ENCODE measurements around the gene ANGEL2.
"Not testable (repeated sequence)": the region's sequence is repeated elsewhere in the genome, so short reads cannot be mapped to it uniquely, and the experiment has no call there.

Gene ANGEL2

DNA sequence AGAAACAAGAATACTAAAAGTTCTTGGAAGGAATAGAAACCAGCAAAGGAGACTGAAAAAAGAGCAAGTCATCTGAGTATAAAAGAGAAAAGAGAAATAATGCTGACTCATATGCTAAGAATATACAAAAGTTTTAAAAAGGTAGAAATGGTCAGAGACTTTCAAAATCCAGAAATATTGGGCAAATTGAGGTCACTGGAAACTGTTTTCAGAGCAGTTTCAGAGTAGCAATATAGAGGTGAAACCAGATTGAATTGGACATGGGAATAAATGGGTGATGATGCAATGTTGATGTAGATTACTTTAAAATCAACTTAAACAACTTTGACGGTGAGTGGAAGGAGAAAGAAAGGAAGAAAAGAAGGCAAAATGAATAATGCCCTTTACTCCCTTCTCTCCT, 33.6 kb upstream of the ANGEL2 start:
- TF ChIP-seq LEF1 (IDR thresholded peaks at IDR 0.05; ENCODE audit: borderline replicate concordance) (no peak), ELF4 (IDR thresholded peaks at IDR 0.05) (no peak), FOXA1 (IDR thresholded peaks at IDR 0.05) (no peak), CTBP1 (IDR thresholded peaks at IDR 0.05; ENCODE audit: borderline replicate concordance) (no peak), L3MBTL2 (conservative IDR thresholded peaks at IDR 0.05) (no peak), HDGF (IDR thresholded peaks at IDR 0.05; ENCODE audit: borderline replicate concordance) (no peak), TARDBP (IDR thresholded peaks at IDR 0.05) (no peak)
- DNase-seq (ENCODE audit: extremely low spot score), result no peak
- ChIA-PET POLR2A (no interaction called here), CTCF (no interaction called here)

- POLR2A ChIA-PET, result interaction anchor here (1.4 kb wide), 1 partner anchor 188 kb away, joined by 3 read pairs; the partner anchor contains the start of gene FLVCR1
- CTCF ChIA-PET, result interaction anchor here (0.7 kb wide), 1 partner anchor 240 kb away, joined by 4 read pairs; no protein-coding TSS in a partner anchor
- DNase-seq (ENCODE audit: extremely low spot score), result not testable (repeated sequence)
Observed at GRCh38 chr1:213045321-213046226, 29.9 kb upstream of the ANGEL2 start.

DNA sequence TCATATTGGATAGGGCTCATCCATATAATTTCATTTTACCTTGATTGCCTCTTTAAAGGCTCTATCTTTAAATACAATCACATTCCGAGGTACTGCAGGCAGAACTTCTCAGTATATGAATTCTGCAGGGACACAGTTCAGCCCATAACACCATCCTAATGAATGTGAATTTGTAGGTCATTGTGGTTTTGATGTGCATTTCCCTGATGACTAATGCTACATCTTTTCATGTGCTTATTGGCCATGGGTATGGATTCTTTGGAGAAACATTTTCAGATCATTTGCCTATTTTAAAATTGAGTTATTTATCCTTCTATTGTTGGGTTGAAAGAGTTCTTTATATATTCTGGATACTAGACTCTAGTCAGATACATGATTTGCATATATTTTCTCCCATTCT, 25.8 kb upstream of the ANGEL2 start:
- ChIA-PET CTCF (no interaction called here), POLR2A (no interaction called here)
- TF ChIP-seq FOXM1 (IDR thresholded peaks at IDR 0.05; ENCODE audit: borderline replicate concordance) (no peak), CTBP1 (IDR thresholded peaks at IDR 0.05; ENCODE audit: borderline replicate concordance) (no peak), ZNF384 (IDR thresholded peaks at IDR 0.05) (no peak), SUZ12 (IDR thresholded peaks at IDR 0.05) (no peak), L3MBTL2 (conservative IDR thresholded peaks at IDR 0.05) (no peak), BHLHE40 (IDR thresholded peaks at IDR 0.05; ENCODE audit: borderline replicate concordance) (no peak), FOXK2 (IDR thresholded peaks at IDR 0.05) (no peak), TARDBP (IDR thresholded peaks at IDR 0.05) (no peak), FOXA1 (IDR thresholded peaks at IDR 0.05) (no peak), ELF4 (IDR thresholded peaks at IDR 0.05) (no peak), NFRKB (IDR thresholded peaks at IDR 0.05) (no peak), ARNT (IDR thresholded peaks at IDR 0.05) (no peak), SP1 (IDR thresholded peaks at IDR 0.05) (no peak), LEF1 (IDR thresholded peaks at IDR 0.05; ENCODE audit: borderline replicate concordance) (no peak), HDGF (IDR thresholded peaks at IDR 0.05; ENCODE audit: borderline replicate concordance) (no peak)
- TF ChIP-seq, protein P1, sequence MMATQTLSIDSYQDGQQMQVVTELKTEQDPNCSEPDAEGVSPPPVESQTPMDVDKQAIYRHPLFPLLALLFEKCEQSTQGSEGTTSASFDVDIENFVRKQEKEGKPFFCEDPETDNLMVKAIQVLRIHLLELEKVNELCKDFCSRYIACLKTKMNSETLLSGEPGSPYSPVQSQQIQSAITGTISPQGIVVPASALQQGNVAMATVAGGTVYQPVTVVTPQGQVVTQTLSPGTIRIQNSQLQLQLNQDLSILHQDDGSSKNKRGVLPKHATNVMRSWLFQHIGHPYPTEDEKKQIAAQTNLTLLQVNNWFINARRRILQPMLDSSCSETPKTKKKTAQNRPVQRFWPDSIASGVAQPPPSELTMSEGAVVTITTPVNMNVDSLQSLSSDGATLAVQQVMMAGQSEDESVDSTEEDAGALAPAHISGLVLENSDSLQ (IDR thresholded peaks at IDR 0.05), result no peak
- no peak for DNase-seq (ENCODE audit: extremely low spot score)

- ChIA-PET CTCF (no interaction called here), POLR2A (no interaction called here)
- no peak for DNase-seq (ENCODE audit: extremely low spot score)
- TF ChIP-seq NFRKB (IDR thresholded peaks at IDR 0.05) (no peak), SUZ12 (IDR thresholded peaks at IDR 0.05) (no peak), FOXA1 (IDR thresholded peaks at IDR 0.05) (no peak), L3MBTL2 (conservative IDR thresholded peaks at IDR 0.05) (no peak), SP1 (IDR thresholded peaks at IDR 0.05) (no peak)
Observed at GRCh38 chr1:213035573-213035972, 19.9 kb upstream of the ANGEL2 start.

DNA sequence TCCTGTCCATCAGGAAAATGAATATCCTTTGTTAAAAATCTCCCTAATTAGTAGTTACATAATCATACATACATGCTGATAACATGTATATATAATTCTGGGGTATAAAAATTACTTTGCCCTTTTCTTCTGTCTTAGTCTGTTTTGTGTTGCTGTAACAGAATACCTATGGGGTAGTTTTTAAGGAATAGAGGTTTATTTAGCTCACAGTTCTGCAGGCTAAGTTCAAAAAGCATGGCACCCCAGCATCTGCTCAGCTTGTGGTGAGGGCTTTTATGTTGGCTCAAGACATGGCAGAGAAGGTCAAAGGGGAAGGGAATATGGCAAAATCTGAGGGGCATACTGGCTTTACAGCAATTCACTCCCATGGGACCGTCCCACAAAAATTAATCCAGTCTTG, 19.0 kb upstream of the ANGEL2 start:
- CTCF ChIA-PET, result no interaction called here
- no peak for DNase-seq (ENCODE audit: extremely low spot score)
- POLR2A ChIA-PET, result no interaction called here
- TF ChIP-seq CTBP1 (IDR thresholded peaks at IDR 0.05; ENCODE audit: borderline replicate concordance) (no peak), SP1 (IDR thresholded peaks at IDR 0.05) (no peak), SUZ12 (IDR thresholded peaks at IDR 0.05) (no peak), FOXM1 (IDR thresholded peaks at IDR 0.05; ENCODE audit: borderline replicate concordance) (no peak), ELF4 (IDR thresholded peaks at IDR 0.05) (no peak), NFRKB (IDR thresholded peaks at IDR 0.05) (no peak), ARNT (IDR thresholded peaks at IDR 0.05) (no peak), TARDBP (IDR thresholded peaks at IDR 0.05) (no peak), BHLHE40 (IDR thresholded peaks at IDR 0.05; ENCODE audit: borderline replicate concordance) (no peak), HDGF (IDR thresholded peaks at IDR 0.05; ENCODE audit: borderline replicate concordance) (no peak), FOXK2 (IDR thresholded peaks at IDR 0.05) (no peak), LEF1 (IDR thresholded peaks at IDR 0.05; ENCODE audit: borderline replicate concordance) (no peak), L3MBTL2 (conservative IDR thresholded peaks at IDR 0.05) (no peak), ZNF384 (IDR thresholded peaks at IDR 0.05) (no peak), FOXA1 (IDR thresholded peaks at IDR 0.05) (no peak)

DNA sequence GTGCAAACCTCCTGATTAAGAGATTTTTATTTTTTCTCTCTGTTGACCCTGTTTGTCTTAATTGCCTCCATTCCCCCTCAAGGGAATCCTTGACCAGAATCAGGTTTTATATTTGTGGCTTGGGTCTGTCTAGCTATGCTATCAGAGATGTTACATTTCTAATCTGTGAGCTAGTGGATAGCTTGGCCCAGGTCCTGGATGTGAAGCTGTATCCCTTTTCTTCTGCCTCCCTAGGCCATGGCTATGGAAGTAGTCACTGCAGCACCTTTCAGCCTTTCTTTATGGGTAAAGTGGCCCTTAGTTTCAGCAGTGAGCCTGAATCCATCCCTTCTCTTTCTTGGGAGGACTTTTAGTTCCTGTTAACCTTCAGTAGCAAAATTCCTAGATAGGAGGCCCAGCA, 17.0 kb upstream of the ANGEL2 start:
- DNase-seq (ENCODE audit: extremely low spot score), result no peak
- POLR2A ChIA-PET, result no interaction called here
- no peak for TF ChIP-seq SUZ12 (IDR thresholded peaks at IDR 0.05)
- no peak for TF ChIP-seq TARDBP (IDR thresholded peaks at IDR 0.05)
- no peak for TF ChIP-seq ARNT (IDR thresholded peaks at IDR 0.05)
- CTCF ChIA-PET, result interaction anchor here (0.6 kb wide), 1 partner anchor 524 kb away, joined by 8 read pairs; no protein-coding TSS in a partner anchor

DNA sequence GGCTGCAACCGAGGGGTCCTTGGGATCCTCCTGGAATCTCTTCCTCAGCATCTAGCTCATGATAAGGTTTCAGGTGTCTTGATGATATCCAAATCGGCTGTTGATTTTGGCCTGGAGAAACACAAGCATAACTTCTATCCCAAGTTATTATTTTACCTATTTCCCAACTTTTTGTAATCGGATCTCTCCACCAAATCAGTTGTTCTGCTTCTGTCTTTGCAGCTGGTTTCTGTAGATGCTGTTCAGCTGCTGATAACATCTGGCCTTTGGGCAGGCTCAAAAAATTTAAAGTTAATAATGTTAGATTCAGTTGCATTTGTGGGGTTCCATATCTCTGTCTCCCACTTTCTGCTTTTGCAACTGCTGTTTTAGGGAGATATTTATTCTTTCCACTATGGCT, 11.4 kb upstream of the ANGEL2 start:
- POLR2A ChIA-PET; DNase-seq (ENCODE audit: extremely low spot score): not testable (repeated sequence)
- CTCF ChIA-PET, result interaction anchor here (0.7 kb wide), 1 partner anchor 1326 kb away, joined by 3 read pairs; no protein-coding TSS in a partner anchor

- CTCF ChIA-PET, result no interaction called here
- POLR2A ChIA-PET, result interaction anchor here (1.2 kb wide), 1 partner anchor 11 kb away, joined by 3 read pairs; no protein-coding TSS in a partner anchor
Observed at GRCh38 chr1:213020016-213020415, 4.3 kb upstream of the ANGEL2 start.

More at GRCh38 chr1:213020016-213020415, 4.3 kb upstream of the ANGEL2 start:
- DNase-seq (ENCODE audit: extremely low spot score), result no peak
- TF ChIP-seq FOXA1 (IDR thresholded peaks at IDR 0.05), result no peak
- TF ChIP-seq, protein P1 (IDR thresholded peaks at IDR 0.05), result no peak

Measured in HEK293T (cell line).